LoVo (cell line): Measurements from ENCODE around the gene TYSND1.
"Not testable (repeated sequence)": the region's sequence is repeated elsewhere in the genome, so short reads cannot be mapped to it uniquely, and the experiment has no call there.

Experiments used
- DNase-seq: peaks from one replicate; pipeline ENCODE4 v3.0.0-alpha.2; 2016; ENCODE audit warnings: low spot score

TYSND1 gene

DNA sequence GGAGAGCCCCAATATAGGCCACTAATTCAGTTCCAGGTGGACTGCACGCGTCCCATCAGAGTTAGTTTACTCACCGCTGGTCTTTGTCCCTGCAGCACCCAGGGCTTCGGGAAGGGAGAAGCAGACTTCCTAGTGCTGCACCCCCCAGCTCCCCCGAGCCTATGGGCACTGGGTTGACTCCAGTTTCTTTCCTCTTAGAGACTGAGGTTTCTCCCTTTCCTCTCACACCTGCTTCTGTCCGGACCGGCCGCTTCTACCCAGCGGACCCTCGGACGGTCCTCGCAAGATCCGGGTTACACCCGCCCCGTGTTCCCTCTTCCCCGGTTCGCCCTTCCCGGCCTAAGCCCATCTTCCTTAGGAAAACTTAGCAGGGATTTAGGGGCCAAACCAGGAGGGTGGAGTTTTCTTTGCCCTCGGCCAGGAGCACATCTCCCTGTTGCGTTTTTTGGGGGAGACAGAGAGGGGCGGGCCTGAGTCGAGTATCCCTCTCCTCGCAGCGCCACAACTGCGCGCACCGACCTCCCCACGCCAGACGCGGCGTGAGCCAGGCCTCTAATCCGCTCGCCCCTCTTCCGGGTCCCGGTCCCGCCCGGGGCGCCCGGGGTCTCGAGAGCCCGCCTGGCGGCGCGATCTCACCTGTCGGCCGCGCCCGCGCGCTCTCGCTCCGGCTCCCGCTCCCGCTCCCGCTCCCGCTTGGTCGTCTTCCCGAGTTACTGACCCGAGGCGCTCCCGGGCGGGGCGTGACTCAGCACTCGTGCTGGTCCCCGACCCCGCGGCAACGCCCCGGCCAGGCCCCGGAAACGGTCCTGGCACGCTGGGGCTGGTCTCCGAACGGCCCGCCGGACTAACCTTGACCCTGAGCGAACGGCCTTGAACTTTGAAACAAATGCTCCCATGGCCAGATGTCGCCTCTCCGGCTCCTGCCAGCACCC, 14.1 kb downstream of the TYSND1 start, which contains the start of gene AIFM2:
AIFM2 (minus strand) TSS at position 728 of the 932 bp plus-strand sequence. CDS start 8,741 bp downstream, outside the sequence.
- peak; percentile 86 for DNase-seq

DNA sequence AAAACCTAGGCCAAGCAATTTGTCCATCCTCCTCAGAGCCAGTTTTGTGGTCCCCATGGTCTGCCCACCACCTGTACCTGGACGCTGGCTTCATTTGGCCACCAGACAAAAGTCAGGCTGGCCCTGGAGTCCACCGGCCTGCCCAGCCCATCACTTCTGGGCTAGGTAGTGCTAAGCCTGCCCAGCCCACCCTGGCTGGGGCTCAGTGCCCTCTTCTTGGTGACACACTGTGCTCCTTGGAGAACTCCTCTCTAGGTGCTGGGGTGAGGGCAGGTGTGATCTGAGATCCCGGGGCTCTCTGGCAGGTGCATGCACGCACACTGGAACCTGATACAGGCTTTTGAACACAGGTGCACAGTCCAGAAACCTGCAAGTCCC, 15.0 kb downstream of the TYSND1 start:
- no peak for DNase-seq

DNA sequence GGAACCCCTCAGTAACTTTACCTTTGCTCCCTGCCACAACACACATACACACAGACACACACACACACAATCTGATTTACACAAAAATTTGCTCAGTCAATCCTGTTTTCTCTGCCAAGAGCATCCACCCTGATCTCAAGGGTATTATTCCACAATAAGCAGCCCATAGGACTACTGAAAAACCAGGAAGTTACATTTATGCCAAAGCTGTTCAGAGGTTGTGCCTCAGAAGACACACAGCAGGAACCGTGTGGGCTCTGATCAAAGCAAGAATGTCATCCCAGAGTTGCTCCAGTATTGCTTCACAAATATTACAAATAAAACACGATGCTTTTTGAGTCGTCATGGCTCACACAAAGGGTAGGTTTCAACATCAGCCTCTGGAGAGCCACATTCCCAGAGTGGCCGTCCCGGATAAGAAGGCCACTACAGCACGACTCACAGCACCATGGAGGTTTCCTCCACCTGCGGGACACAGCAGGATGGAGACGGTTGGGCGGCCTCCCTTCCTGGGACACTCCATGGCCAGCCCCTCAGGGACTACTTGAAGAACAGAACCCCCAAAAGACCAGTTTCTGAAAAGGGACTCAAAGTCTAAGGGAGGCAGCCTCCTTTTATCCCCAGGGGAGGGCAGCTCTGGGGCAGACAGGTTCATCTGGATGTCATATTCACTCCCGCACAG, 15.5 kb downstream of the TYSND1 start:
- DNase-seq: peak; percentile 63

DNA sequence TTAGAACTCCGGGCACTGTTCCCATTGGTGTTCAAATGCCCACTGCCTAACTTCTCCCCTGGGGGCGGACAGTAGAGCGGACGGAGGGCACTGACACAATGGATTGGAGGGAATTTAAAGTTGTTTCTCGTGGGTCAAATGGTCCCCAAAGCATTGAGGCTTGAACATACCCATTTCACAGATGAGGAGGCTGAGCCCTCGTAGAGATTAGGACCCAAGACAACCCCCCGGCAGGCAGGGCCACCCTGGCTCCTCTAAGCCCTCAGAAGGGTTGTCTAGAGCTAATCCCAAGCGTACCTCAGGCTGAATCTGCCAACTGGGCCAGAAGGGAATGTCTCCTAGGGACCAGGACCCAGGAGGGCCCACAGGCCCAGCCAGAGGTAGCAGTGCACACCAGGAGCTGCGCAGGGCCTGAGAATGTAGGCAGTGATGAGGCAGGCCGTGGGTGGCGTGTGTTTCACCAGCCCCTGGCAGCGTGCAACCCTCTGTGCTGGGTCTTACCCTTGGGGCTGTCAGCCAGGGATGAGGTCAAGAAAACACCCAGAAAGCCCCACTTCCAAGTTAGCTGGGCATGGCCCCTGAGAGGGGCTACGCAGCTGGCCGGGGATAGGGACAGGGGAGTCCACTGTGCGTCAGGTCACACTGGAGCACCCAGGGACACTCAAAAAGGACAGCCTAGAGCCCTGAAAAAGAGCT, 19.7 kb downstream of the TYSND1 start:
- no peak for DNase-seq

DNA sequence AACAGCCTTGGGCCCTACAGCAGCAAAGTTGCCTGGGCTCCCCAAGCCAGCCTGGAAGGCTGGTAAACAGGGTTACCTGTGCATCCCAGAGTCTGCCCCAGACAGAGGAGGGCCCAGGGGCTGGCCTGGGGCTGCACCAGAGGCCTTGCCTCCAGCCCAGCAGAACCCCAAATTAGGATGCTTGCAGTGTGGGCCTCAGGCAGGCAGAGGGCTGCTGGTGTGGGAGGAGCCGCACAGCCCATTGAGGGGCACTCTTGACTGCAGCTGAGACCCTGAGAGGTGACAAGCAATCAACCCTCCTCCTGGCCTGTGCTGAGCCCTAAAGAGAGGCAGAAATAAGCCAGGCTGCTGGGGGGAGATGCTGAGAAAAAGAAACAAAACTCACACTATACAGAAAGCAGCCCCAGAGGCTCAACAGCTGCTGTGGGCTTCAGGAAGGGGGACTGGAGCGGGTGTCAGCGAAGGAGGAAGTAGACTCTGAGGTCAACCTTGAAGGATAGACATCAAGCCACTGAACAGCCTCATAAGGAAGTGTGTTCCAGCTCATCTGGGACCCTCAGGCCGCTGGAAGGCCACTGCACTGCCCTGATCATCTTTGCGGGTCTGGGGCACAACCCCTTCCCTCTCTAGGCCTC, 20.5 kb downstream of the TYSND1 start:
- no peak for DNase-seq

DNA sequence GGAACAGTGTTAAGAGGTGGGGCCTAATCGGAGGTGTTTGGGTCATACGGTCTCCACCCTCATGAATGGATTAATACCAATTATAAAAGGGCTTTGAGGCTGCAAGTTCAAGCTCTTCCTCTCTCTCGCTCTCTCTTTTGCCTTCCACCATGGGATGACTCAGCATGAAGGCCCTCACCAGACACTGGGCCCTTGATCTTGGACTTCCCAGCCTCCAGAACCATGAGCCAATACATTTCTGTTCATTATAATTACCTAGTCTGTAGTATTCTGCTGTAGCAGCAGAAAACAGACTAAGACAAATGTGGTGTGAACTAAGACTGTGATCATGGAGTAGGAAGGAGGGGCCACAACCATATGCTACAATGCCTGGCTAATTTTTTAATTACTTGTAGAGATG, 21.6 kb downstream of the TYSND1 start:
- no peak for DNase-seq

DNA sequence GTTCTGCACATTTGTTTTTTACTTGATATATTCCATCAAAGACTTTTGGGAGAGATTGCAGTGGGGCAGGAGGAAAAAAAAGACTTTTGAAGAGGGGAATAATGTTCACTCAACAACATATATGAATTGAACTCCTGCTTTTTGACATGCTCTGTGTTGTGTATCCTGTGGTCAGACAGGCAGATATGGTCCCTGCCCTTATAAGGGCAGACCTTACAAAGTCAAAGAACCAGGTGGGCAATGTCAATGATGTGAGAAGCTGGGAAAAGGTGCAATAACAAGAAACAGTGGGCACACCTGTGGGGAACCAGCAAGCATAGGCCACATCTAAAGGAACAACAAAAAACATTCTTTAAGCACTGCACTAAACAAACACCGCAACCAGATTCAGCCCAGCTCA, 22.1 kb downstream of the TYSND1 start:
- DNase-seq: no peak

DNA sequence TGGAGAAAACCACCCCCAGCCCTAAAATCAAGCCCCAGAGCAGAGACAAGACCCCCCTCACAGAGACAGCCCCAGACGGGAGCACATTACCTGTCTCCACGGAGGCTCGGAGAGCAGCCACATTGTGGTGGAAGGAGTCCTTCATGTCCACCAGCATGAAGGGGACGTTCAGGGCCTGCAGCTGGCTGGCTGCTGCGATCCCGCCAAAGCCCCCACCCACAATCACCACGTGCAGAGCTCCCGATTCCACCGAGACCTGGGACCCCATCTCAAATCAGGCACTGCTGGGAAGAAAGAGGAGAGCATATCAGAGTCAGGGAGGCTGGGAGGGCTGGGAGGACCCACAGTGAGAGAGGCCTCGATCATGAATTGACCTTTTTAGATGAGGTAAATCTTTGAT, 22.7 kb downstream of the TYSND1 start:
- DNase-seq: no peak

DNA sequence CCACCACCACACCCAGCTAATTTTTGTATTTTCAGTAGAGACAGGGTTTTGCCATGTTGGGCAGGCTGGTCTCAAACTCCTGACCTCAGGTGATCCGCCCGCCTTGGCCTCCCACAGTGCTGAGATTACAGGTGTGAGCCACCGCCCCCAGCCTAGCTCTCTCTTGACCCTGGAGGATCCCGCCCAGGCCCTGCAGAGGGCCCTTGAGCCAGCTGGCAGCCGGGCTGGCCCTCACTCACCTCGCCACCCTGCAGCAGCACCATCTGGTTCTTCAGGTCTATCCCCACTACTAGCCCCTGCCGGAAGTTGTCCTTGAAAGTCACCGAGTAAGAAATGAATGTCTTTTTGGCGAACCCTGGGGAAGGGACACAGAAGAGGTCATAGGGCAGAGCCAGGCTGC, 23.3 kb downstream of the TYSND1 start:
- DNase-seq: not testable (repeated sequence)

DNA sequence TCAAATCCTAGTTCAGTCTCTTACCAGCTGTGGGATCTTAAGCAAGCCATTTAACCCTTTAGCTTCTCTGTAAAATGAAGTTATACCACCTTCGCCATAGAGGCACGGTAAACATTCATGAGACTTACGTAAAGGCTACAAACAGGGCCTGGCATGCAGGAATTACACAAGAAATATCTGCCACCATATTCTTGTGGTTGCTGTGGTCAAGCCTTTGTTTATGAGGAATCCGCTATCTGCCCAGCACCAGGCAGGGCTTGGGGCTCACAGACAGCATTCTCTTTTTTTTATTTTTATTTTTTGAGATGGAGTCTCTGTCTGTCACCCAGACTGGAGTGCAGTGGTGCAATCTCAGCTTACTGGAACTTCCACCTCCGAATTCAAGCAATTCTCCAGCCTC, 23.8 kb downstream of the TYSND1 start:
- DNase-seq: no peak

DNA sequence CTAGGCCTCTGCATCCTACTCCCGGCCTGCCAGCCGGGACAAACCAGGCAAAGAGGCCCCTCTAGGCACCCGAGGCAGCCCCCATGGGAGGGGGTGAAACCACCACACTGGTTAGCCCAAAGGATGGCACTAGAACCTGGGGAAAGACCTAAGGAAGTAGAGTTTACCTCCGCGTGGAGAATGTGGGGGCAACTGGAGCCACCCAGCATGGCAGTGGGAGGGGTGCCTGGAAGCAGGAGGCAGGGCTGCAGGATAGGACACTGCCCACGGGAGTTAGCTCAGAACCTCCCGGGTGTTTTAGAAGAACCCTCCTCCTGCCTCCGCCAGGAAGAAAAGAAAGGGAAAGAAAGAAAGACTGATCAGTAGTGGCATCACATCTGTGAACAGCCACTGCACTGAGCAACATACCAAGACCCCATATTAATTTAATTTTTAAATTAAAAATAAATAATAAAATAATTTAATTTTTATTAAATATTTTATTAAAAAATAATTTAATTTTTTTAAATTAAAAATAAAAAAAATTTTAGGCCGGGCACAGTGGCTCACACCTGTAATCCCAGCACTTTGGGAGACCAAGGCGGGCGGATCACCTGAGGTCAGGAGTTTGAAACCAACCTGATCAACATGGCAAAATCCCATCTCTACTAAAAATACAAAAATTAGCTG, 25.1 kb downstream of the TYSND1 start:
- DNase-seq: no peak

DNA sequence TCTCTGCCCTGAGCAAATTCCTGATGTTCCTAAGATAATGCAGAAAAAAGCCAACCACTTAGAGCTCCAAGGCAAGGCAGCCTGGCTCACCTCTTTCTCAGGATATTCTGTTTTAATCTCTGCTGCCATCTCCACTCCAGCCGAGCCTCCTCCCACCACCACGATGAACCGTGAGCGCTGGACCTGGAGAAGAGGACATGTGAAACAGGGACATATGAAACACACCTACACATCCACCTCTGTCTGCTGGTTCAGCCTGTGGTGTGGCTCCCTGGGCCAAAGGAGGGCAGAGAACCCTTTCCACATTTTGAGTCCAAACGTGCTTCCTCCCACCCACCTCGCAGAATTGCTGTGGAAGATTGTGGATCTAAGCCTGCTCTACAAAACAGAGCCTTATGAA, 26.1 kb downstream of the TYSND1 start:
- DNase-seq: no peak

DNA sequence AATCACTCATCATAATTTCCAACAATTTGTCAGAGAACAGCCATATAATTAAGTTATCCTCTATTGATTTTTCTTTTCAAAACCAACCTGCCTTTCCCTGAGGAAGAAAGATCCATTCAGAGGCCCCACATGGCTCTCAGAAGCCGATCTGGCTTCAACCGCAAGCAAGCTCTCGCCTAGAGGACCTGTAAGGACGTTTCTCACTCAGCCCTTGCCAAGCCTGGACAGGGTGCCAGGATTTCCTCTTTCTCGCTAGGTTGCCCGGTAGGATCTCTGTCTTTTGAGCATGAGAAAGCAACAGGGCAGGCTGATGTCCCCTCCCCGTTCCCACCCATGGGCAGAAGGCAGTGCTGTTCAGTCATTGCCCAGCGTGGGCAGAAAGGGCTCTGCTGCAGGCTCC, 26.9 kb downstream of the TYSND1 start:
- DNase-seq: no peak

DNA sequence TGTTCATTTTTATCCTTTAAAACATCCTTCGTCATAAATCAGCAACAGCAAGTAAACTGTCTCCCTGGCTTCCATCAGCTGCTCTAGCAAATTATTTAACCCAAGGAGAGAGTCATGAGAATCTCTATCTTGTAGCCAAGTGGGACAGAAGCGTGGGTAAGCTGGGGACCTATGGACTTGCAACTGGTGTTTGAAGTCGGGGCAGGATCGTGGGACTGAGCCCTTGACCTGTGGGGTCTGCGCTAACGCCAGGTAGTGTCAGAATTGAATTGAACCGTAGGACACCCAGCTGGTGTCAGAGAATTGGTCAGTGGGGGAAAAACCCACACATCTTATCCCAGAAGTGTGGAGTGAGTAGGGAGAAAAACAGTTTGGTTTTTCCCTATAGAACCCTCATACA, 27.3 kb downstream of the TYSND1 start:
- DNase-seq: no peak

DNA sequence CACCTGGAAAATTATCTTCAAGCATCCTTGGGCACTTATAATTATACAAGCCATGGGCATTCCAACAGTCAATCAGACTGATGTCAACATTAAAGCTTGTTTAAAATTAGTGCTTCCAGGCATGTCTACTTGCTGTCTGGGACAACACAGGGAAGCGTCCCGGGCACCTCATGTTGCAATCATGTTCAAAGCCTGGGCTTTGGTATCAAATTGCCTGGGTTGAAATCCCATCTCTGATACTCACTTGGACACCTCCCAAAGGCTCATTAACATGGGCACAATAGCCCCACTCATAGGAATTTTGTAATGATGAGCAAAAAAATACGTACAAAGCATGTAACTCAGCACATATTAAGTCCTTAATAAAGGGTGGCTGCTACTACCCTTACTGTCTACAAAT, 28.3 kb downstream of the TYSND1 start:
- DNase-seq: no peak

DNA sequence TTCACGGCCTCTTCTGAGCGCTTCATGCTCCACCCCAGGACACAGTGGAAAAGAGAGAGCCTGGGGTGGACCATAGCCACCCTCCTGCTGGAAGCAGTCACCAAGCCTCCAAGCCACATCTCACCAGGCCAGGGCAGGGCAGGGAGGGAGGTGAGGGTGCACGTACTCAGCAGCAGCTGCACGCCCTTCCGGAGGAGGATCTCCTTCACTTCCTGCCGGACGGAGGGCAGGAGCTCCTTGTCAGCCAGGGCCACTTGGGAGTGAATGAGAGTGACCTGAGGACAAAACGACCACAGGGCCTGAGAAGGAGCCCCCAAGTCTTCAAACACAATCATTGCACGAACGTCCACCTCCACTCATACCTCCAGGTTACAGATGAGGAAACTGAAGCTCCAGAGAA, 28.9 kb downstream of the TYSND1 start:
- DNase-seq: no peak

DNA sequence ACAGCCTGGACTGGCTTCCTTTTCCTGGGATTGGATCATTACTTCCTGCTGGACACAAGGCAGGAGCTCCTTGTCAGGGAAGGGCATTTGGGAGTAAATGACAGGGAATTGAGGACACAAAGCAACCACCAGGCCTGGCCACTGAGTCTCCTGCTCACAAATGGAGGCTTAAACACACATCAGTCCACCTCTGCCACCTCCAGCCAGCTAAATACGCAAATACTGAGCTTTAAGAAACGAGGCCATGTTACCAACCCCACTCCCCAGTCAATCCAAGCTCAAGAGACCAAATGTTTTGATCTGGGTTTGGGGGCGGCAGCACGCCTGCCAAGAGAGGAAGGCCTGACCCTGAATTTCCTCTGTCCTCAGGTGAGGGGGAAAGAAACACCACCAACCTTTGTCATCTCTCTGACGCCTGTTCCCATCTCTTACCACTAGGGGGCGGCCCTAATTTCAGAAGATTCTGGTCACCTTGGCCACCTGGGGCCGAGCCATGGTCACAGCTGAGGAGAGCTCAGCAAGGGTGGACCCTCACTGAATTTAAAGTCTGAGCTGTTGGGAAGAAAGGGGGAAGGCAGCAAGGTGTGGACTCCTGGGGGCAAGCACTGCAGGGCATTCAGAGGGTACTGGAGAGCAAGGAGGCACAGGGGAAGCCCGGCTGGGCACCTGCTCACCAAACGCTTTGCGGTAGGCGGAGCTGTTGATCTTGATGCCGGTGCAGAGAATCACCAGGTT, 30.4 kb downstream of the TYSND1 start:
- DNase-seq: peak; percentile 50

DNA sequence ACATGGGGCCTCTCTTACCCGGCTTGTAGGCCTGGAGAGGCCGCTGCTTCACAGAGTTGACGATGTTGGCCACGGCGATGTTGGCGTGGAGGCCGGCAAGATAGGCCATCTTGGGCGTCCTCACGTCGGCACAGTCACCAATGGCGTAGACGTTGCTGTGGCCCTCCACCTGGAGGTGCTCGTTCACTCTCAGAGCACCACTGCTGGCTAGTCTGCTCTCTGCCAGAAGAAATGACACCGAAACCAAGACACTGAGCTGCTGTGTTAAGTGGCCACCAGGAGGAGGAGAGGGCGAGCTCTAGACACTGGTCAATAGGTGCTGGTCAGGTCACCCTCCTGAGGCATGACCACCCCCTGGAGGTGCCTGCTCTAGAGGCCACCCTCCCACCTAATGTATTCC, 31.6 kb downstream of the TYSND1 start:
- DNase-seq: no peak

DNA sequence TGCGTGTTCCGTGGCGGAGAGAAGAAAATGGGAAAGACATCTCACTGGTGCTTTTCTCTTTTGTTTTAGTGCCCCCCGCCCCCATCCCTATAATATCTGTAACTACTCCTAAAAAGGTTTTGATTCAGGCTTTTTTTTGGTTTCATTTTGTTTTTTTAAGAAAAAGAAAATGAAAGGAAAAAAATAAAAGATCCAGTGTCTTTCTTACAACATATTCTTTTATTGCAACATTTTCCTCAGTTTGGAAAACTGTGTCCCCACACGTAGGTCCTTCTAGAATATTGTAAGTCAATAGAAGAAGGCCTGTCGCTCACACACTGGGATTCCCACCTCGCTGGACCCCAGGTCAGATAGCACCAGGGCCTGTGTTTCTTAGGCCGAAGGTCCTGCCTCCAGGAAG, 34.4 kb downstream of the TYSND1 start:
- DNase-seq: no peak

DNA sequence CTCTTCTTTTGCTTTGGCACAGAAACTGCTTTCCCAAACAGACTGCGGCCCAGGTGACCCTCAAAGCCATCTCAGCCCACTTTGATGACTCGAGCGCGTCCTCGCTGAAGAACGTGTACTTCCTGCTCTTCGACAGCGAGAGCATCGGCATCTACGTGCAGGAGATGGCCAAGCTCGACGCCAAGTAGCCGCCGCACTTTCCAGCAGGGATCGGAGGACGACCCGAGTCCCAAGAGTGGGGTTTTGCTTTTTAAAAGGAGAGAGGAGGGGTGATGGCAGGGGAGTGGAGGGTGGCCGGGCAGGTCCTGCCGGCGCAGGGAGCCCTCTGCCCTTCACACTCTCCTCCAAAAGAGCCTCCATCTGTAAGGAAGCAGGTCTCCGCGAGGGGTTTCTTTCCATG, 35.0 kb downstream of the TYSND1 start:
- DNase-seq: no peak
